GM18511 (cell line): ENCODE measurements around the gene PMEPA1.

Experiments used
- ATAC-seq: cut with Tn5 transposase; IDR thresholded peaks from one replicate; pipeline ENCODE4 v1.9.1; 2021; ENCODE audit warnings: mild to moderate bottlenecking, moderate library complexity; ENCODE audit not compliant: unreplicated experiment

Gene PMEPA1

DNA sequence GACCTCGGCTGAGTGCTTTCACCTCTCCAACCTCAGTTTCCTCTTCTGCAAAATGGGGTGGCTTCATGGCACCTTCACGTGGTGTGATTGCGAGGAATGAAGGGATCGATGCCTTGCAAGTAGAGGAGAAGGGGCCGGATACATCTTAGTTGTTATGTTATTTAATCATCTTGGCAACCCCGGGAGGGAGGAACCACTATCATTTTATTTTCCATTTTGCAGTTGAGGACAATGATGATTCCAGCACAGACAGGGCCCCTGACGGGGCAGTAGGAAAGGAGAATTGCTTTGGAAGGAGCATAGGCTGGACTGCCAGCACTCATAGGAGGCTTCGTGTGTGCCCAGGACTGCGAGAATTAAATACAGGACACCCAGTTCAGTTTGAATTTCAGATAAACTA is 2.5 kb upstream of the PMEPA1 start:
- ATAC-seq, result no peak

DNA sequence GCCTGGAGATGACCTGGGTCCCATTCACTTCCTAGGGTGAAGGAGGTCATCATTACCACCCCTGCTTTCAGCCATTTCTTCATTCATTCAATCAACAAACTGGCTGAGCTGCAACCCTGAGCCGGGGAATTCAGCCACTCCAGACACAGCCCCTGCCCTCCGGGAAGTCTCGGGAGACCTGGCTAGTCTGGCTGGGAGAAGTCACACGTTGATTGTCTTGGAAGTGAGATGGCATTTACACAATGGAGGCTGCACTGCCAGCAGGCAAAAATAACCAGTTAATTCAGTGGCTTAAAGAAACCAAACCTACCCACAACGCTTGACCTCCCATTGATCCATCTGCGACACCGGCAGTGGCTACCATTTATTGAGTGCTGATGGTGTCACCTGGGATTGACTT is 2.0 kb upstream of the PMEPA1 start:
- ATAC-seq, result no peak

DNA sequence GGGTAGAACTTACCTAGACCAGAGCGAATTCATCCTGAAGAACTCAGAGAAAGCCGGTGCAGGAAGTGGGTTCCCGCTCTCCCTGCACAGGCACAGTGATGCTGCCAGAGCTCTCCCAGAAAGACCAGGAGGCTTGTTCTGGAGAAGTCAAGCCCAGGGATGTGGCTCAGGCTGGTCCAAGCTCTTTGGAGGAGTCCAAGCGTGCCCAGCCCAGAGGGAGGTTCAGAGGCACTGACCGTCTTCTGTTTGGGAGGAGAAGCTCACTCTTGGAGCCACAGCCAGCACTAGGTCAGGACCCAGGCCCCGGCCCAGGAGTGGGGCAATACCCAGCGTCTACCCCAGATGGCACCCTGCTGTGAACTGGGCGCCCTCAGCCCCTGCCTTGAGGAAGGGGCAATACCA is 1.5 kb upstream of the PMEPA1 start:
- ATAC-seq, result no peak

DNA sequence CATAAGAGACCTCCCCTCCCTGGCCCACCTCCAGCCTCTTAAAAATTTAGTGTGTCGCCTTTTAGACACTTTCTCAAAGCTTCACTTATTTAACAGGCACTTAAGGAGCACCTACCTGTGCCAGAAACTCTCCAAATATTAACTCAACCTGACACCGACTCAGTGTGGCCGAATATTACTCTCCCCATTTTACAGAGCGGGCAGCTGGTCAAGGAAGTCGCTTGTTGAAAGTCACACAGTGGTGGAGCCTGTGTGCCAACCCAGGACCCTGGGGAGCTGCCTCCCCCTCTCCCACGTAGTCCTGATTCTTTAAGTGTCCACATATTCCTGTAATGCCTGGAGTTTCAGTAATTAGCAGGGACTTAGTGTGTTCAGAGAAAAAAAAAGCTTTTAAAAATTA is 1.0 kb upstream of the PMEPA1 start:
- no peak for ATAC-seq

DNA sequence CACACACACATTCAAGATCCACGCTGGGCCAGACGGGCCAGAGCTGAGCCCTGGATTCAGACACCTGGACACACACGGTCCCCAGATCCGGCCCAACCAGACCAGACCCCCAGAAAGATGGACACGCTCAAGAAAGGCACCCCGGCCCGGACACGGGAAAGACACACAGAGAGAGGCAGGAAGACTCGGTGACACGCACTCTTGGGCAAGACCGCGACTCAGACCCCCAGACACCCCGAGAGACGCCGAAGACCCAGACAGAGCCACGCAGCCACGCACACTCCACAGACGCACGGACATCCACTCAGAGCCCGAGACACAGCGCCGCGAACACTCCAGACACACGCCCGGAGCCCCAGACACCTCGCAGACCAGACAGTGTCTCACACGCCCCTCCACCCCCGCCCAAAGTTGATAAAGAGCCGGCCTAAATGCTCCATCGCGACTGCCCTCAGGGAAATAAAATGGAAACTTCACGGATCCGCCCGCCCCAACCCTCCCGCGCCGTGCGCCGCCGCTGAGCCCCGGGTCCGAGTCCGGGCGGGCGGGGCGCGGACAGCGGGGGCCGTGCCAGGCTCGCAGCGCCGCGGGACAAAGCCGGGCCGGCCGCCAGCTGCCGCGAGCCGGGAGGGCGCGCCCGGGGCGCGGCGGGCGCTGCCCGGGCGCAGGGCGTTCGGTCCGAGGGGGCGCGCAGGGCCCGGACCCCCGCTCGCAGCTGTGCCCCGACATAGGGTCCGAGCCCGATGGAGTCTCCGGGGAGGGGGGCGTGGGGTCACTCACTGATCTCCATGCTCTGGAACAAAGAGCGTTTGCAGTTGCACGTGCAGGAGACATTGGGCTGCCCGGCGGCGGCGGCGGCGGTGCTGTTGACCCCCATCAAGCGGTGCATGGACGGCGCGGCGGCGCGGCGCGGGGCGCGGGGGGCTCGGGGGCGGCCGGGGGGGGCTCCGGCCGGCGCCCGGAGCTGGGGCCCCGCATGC is 831 bp downstream of the PMEPA1 start:
- ATAC-seq, result no peak

DNA sequence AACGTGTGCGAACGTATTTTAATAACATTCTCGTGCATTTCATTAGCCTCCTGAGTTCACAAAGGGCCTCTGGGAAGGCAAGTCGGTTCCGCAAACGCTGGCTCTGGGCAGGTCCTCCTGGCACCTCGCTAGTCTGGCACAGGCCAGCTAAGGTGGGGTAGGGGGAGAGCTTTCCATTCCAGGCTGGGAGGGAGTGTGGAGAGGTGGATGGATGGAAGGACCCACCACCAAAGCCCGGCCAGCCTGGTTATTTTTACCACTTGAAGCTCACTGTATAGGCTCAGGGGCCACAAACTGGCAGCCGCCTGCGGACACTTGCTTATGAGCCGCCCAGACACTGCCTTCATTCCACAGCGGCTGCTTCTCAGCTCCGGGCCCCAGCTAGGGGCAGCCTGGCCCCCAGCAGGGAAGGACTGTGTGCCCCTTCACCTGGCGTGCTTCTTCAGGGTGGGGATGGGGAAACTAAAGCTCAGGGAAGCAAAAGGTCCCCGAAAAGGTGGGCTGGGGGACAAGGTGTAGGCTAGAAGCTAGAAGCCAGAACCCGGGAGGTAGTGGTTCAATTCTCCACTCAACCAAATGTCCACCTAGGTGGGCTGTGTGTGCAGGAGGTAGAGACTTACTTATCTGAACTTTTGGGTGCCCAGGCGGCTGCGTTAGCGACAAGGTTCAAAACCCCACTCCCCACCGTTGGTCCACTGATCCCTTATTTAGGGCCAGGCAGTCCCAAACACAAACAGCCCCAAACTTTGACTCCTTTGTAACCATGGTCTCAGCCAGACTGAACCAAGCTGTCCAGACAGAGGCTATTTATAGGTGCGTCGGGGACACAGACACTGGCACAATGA is 1.7 kb downstream of the PMEPA1 start:
- ATAC-seq, result no peak

DNA sequence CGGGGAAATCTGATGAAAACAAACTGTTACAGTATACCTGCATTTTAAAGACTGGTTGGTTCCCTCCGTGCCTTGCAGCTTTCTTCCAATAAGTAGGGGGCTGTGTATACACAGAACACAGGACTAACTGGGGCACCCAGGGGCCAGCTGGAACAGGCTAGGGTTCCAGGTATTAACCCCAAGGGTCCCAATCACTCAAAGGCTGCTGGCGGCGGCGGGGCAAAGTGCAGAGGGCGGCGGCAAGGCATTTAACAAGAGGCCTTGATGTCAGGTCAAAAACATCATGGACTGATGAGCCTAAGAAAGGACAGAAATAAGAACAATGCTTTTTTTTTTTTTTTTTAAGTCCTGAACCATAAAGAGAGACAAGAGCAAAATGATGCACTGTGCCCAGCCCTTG is 2.5 kb downstream of the PMEPA1 start:
- no peak for ATAC-seq

DNA sequence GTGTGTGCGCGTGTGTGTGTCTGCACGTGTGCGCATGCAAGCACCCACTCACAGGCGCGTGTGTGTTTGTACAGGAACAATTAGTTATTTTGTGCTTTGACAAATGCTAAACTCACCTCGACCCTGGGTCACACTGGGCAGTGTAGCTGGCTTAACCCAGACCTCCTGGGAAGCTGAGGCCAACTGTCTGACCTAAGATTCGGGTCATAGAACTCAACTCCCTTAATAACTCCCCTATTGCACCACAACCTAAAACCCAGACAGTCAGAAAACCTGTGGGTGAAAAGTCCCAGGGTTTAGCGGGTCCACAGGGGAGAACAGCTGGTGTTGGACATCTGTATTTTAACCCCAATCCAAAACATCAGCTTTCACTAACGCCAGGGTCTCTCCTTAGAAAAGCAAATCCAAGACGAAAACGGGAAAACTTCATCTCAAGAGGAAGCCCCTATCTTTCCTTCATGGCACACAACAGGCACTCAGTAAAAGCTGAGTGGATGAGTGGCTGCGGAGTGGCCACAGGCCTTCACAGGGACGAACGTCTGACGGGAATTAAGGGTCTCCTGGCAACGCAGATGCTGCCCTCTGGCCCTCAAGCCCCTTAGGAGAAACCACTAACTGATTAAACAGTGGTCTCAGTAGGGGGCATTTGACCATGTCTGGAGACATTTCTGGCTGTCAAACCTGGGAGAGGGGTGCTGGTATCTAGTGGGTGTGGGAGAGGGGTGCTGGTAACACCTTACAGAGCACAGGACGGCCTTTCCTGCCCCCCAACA is 4.5 kb downstream of the PMEPA1 start:
- ATAC-seq, result no peak

DNA sequence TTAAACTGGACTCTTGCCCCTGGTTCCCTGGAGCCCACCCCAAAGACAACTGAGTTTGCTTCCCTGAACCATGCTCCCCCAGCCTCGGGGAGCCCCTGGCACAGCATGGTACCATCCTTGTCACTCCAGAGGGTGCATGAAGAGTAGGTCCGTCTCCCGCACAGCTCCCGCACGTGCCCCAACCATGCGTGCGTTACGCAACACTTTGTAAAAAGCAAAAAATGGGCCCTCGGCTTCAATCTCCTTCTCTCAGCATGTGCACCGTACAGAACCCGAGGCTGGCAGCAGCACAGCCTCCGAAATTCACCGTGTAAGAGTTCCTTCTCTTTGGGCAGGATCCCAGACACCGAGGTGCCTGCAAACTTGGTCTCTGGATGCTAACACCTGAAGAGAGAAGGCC is 5.6 kb downstream of the PMEPA1 start:
- no peak for ATAC-seq

DNA sequence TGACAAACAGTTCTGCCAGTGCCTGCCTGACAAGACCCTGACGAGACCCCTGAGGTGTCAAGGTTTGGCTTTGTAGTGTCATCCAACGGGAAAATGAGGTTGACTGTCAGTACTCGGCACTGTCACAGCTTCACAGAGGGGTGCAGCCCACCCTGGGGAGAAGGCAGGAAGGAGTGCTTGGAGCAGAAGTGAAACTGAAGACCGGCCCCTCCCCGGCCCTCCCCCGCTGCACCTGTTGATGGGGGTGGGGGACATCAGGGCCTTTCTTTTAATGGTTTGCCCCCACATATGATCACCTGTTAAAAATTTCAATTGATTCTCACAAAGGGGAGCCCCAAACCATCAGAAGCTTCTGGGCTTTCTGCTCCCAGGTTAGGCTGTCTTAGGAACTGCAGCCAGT is 6.8 kb downstream of the PMEPA1 start:
- ATAC-seq, result no peak

DNA sequence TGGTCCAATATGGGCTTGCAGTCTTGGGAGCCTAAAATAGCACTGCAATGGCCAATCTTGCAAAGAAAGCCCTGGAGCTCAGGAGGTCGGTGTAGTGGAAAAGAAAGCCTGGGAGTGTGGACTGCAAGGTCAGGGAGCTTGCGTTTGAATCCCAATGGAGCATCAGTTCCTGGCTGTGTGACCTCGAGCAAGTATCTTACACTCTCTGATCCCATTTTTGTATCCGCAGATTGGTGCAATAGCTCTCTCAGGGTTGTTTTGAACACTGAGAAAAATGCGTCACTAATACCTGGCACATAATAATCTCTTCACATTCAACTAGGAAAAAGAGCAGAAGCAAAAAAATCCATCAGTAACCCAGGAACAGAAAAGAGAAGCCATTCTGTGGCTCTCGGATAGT is 7.3 kb downstream of the PMEPA1 start:
- no peak for ATAC-seq

DNA sequence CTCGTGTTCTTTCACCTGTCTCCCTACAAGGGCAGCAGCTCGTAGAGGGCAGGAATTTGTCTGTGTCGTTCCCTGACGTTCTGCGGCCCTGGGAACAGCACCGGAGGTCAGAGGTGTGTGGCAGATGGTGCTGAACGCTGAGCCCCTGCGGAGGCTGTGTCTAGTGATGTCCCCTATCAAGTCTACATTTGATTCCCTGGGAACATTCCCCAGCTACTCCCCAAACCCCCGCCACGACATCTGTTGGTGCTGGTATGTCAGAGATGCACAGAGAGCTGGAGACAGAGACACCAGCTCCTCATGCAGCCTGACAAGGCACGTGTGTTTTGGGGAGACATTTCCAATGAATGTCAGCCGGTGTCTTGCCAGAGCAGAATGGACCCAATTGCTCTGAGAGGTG is 7.7 kb downstream of the PMEPA1 start:
- no peak for ATAC-seq

DNA sequence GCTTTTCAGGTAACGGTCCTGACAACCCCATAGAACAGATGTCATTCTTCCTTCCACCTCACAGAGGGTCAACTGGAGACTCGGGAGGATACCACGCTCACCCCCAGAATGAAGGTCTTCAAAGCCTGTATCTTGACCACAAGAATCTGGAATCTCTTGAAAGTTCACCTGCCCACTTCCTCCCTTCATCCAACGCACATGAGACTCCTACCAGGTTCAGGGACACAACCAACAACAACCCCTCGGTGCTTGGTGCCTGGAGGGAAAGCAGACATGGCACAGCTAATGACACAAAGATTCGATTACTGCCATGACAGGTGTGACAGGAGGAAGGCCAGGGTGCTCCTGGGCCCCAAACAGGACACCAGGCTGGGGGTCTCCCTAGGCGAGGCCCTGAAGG is 8.2 kb downstream of the PMEPA1 start:
- ATAC-seq, result no peak

DNA sequence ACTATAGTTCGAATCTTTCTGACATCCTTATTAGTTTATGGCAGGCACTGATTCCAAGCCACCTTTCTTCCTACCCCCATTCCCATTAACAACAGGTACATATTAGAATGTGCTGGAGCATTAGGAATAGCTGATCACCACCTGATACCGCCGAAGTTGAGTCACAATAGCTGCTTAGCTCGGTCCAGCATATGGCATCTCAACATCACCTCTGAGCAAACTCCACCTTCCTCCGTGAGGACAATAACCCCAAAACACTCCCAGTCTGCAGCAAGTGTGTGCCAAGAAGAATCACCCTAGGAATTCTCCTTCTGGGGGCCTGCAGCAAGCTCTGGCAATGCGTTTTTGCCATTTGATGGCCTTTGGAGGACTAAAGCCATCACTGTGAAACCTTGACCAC is 8.7 kb downstream of the PMEPA1 start:
- ATAC-seq, result no peak

DNA sequence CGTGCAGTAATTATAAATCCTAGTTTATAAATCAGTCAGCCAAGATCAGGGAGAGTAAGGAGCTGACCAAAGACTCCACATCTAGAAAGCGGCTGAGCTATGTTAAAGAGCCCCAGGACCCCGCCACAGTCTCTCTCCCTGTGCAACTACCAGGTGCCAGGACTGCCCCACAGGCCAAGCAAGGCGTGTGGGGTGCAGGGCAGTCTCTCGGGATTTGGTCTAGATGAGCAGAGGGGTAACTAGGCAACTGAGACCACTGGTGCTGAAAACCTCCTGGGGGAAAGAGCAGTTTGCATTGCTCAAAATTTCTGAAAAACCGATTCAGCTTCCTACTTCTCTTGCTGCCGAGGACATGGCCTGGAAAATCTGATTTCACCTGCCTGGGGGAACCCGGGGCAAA is 10.4 kb downstream of the PMEPA1 start:
- ATAC-seq, result no peak

DNA sequence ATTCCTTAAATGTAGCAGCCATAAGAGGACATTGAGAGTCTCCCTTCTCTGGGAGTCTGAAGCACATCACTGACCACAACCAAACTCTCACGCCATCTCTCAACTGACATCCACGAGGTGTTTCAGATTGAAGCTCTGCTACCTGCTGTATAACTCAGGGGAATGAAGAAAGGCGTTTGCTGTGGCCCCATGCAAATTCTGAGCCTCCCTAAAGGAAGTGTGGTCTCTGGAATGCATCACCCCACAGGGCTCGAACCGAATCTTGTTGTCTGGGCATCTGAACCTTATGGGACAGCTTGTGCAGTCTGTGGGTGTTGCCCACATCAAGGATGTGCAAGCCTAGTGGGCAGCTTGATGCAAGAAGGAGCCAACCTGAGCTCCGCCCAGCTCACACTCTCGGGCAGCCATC is 10.9 kb downstream of the PMEPA1 start:
- no peak for ATAC-seq

DNA sequence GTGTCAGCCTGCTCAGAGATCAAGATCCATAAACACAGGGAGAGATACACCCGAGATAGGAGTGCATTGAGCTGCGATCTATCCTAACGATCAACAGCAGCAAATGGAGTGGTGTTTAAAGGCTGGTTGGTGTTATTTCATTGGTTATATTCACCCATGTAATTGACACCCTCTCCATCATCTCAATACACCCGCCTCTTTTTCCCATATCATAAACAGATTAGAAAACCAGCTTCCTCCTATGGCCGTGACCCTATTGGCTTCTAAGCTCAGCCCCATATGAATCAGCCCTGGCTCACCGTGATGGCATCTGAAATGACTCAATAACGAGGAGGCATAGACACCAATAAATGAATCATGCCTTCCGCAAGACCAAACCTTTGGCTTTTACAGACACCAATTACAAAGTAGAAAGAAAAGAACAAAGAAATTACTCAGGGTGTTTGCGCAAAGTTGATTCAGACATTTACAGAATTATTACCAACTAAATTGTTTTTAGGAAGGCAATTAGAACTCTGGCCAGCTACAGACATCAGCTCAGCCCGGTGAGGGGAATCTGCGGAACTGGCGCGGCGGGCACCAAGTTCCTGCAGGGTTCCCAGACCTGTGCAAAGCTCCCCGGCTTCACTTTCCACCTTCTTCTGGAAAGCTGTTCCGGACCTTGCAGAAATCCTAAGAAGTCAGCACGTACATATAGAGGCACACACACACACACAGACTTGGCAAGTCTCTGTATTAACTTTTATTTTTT is 11.5 kb downstream of the PMEPA1 start:
- ATAC-seq, result no peak

DNA sequence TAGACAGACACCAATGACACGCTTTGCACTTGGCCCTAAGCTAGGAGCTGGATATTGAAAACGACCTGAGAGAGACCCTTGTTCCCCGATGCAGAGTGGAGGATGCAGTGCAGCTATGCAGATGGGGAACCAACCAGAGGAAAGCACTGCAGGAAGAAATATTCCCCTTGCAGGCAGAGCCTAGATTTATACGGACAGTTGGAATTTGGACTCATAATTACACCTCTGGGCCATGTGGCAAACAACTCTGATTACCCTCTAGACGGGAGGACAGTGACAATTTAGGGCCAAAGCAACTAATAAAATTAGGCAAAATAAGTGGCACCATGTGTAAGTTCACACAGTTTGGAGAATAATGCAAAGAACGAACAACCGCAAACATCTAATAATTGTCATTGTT is 12.3 kb downstream of the PMEPA1 start:
- no peak for ATAC-seq

DNA sequence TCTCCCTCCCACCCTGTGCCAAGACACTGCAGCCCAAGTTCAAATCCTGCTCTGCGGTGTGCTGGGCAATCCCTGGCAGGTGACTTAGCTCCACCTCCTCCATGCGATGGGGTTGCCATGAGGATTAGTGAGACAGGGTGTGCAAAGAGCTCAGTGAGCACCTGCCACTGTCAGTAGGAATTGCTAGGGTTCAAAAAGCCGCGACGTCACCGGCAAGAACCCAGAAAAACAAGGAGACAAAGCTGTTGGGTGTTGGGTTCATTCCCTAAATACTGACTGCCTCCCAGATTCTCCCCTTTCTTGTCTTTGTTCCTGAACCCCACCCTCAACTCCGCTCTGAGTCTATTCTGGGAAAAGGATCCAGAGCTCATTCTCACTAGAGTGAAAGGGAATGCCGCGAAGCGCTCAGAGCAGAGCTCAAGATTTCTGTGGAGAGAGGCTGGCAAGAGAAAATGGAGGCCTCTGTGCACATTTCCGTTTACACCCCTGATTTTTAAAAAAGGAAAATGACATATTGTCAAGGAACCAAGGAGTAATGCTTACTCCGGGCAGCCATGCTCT is 13.3 kb downstream of the PMEPA1 start:
- no peak for ATAC-seq

DNA sequence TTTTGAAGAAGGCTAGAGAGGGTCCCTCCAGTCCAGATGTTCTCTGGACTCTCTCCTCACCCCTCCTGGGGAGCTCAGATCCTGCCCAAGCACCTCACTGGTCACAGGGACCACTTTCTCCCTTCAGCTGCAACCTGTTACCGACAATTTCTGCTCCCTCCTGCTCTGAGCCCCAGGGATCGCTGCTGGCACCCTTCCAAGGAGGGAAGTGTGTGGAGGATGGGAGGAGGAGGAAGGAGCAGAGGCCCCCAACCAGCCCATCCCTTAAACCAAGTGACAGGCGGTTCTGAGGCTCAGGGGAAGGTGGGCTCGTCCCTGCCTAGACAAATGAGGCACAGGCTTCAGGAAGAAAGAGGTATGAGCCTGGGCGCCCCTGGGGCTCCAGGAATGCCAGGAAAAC is 13.9 kb downstream of the PMEPA1 start:
- ATAC-seq, result no peak
